GM12801 (cell line): ENCODE results near the gene ADAM33.

ENCODE experiments used
- CTCF ChIP-seq: IDR thresholded peaks from one replicate; pipeline ENCODE4 v1.5.1; 2011; ENCODE audit warnings: control low read depth; ENCODE audit not compliant: insufficient read length; ENCODE audit errors: extremely low read depth

ADAM33 gene

GRCh38 chr20:3716195-3716834 is 34.5 kb upstream of the ADAM33 start:
- no peak for TF ChIP-seq CTCF

- no peak for TF ChIP-seq CTCF
These were observed 32.3 kb upstream of the ADAM33 start for GRCh38 chr20:3714092-3714491.

GRCh38 chr20:3712279-3712873 is 30.6 kb upstream of the ADAM33 start, which contains the start of gene SIGLEC1:
Gene SIGLEC1, minus strand, starts transcription at chr20:3712600. Its CDS starts 5,472 bp downstream, at chr20:3707128.
- TF ChIP-seq CTCF: no peak

GRCh38 chr20:3711484-3711941 is 29.7 kb upstream of the ADAM33 start:
- no peak for TF ChIP-seq CTCF

GRCh38 chr20:3710703-3711483 is 29.1 kb upstream of the ADAM33 start:
- TF ChIP-seq CTCF: no peak

- no peak for TF ChIP-seq CTCF
These were observed 28.2 kb upstream of the ADAM33 start for GRCh38 chr20:3710011-3710466.

- TF ChIP-seq CTCF: no peak
These were observed 25.7 kb upstream of the ADAM33 start for GRCh38 chr20:3707508-3707899.
